Prostate gland (tissue), 2 donors: ENCODE results near the gene CNIH1. TPM values are rescaled to one million over a fixed set of nuclear protein-coding genes. Genes with fewer than 3 reads are reported as not detected.

Experiments used
- DNase-seq: peaks from one replicate; pipeline ENCODE4 v3.0.0-alpha.2; 2019; ENCODE audit warnings: low spot score
- H3K27ac ChIP-seq, 2 donors: fragments of 200-600 bp; sonication (generic); 2 replicates each; pipeline ENCODE4 v1.5.1; 2017 to 2019
- H3K27me3 ChIP-seq: fragments of 200-600 bp; sonication (generic); replicated peaks from 2 replicates; pipeline ENCODE4 v1.5.1; 2019; ENCODE audit not compliant: insufficient read depth
- H3K36me3 ChIP-seq, 2 donors: fragments of 200-600 bp; sonication (generic); 1 replicate in 1 of 2; 2 replicates in 1 of 2; pipeline versions ENCODE4 v1.5.1 to v1.8.1; 2017 to 2019
- H3K4me1 ChIP-seq: fragments of 200-600 bp; sonication (generic); replicated peaks from 2 replicates; pipeline ENCODE4 v1.5.1; 2019
- H3K4me3 ChIP-seq, 2 donors: fragments of 200-600 bp; sonication (generic); 2 replicates each; pipeline ENCODE4 v1.5.1; 2017 to 2019
- H3K9me3 ChIP-seq: fragments of 200-600 bp; sonication (generic); 2 replicates; pipeline ENCODE4 v1.5.1; 2017
- POLR2A ChIP-seq: fragments of 450-650 bp; IDR thresholded peaks from one replicate; pipeline ENCODE4 v1.6.1; 2016; ENCODE audit warnings: antibody characterized with exemption, mild to moderate bottlenecking
- POLR2AphosphoS5 ChIP-seq: sonication (generic); formaldehyde crosslinking; IDR thresholded peaks from one replicate; pipeline ENCODE4 v1.6.1; 2017; ENCODE audit warnings: antibody characterized with exemption
- WGBS: methylation state at CpG from one replicate; pipeline ENCODE4 v1.1.5; 2018; 5-methylcytosine and 5-hydroxymethylcytosine counted together
- intact Hi-C: fragments of 100-400 bp; cut with DNase I; formaldehyde crosslinking; loops from one replicate; pipeline ENCODE4 v1.14.2; 2022
- total RNA-seq, 2 donors: library from RNA; depleted of rRNA; stranded (reverse); fragments of >200 nt; gene quantifications; one replicate each; pipeline ENCODE4 v1.1.0, GENCODE V29; 2016
- TF ChIP-seq, protein P1 (sequence below), 4 experiments: fragments of 200-600 bp in 2 of 4; fragments of 450-650 bp in 2 of 4; sonication (generic) in 2 of 4; IDR thresholded peaks; 1 replicate in 3 of 4; 2 replicates in 1 of 4; pipeline ENCODE4 v1.5.1; 2016 to 2019; ENCODE audit warnings: antibody characterized with exemption in 4 of 4, mild to moderate bottlenecking in 2 of 4, moderate library complexity in 2 of 4

The CNIH1 gene
- total RNA-seq, 2 donors from 2014 or later, result 113 to 193 TPM

DNA sequence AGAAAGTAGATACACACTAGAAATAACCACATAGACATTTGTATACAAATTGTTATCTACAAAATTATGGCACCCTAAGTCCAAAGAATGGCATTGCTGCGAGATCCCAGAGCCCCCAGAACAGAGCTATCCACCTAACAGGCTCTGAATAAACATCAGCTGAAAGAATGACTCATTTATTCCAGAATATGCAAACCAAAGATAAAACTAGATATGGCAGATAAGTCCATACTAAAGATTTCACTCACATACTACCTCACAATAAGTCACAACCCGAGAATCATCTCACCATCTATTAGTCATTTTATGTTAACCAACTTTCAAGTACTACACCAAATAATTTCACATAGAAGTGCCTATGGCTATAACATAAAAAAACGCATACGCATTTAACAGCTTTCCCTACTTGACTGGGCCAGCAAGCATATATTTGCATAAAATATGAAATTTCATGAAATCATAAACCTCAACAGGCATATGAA, 5.6 kb downstream of the CNIH1 start:
- Histone ChIP-seq H3K4me3 (no peak overlapping the region), H3K36me3 (no peaks in the 10 kb centered on the region), H3K27me3 (no peaks in the 10 kb centered on the region), H3K4me1 (peaks cover 3% of the 10 kb centered on the region), H3K9me3 (no peaks in the 10 kb centered on the region), H3K27ac (no peak overlapping the region)
- TF ChIP-seq POLR2AphosphoS5 (no peak), POLR2A (no peak)
- TF ChIP-seq, protein P1, sequence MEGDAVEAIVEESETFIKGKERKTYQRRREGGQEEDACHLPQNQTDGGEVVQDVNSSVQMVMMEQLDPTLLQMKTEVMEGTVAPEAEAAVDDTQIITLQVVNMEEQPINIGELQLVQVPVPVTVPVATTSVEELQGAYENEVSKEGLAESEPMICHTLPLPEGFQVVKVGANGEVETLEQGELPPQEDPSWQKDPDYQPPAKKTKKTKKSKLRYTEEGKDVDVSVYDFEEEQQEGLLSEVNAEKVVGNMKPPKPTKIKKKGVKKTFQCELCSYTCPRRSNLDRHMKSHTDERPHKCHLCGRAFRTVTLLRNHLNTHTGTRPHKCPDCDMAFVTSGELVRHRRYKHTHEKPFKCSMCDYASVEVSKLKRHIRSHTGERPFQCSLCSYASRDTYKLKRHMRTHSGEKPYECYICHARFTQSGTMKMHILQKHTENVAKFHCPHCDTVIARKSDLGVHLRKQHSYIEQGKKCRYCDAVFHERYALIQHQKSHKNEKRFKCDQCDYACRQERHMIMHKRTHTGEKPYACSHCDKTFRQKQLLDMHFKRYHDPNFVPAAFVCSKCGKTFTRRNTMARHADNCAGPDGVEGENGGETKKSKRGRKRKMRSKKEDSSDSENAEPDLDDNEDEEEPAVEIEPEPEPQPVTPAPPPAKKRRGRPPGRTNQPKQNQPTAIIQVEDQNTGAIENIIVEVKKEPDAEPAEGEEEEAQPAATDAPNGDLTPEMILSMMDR (IDR thresholded peaks at IDR 0.05), result no peak
- DNase-seq, result no peak
- intact Hi-C loops, result no loop called here
- WGBS, result 71% methylated on average over 4 of the region's 4 CpGs

DNA sequence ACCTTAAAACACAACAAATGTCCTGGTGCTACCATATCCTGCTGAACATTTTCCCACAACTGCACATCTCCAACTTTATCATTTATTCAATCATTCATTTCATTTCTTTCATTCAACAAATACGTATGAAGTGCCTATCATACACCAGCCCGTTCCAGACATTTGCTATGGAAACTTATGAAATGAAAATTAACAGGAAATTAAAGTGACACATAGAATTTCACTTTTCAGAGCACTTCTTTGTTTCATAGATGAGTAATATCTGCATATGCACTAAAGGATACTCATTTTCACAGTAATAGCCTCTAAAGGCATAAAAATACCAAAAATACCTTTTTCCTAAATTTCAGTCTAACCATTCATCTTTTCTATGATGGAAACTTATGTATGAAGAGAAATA, 12.6 kb downstream of the CNIH1 start:
- TF ChIP-seq POLR2A, result no peak
- no peak for TF ChIP-seq POLR2AphosphoS5
- TF ChIP-seq, protein P1 (IDR thresholded peaks at IDR 0.05), result no peak
- Histone ChIP-seq H3K4me1 (no peaks in the 10 kb centered on the region), H3K27me3 (no peaks in the 10 kb centered on the region), H3K9me3 (no peaks in the 10 kb centered on the region), H3K36me3 (no peaks in the 10 kb centered on the region), H3K4me3 (no peak overlapping the region), H3K27ac (no peak overlapping the region)
- no peak for DNase-seq
- intact Hi-C loops, result no loop called here
- WGBS, result 92% methylated on average over 2 of the region's 2 CpGs

GRCh38 chr14:54427871-54428270, 13.3 kb downstream of the CNIH1 start:
- no peak for DNase-seq
- Histone ChIP-seq H3K4me3 (no peak overlapping the region), H3K36me3 (no peaks in the 10 kb centered on the region), H3K4me1 (no peaks in the 10 kb centered on the region), H3K27me3 (no peaks in the 10 kb centered on the region), H3K9me3 (no peaks in the 10 kb centered on the region), H3K27ac (no peak overlapping the region)
- WGBS, result 90% methylated on average over 3 of the region's 3 CpGs
- intact Hi-C loops, result no loop called here
- TF ChIP-seq POLR2AphosphoS5 (no peak), POLR2A (no peak)
- TF ChIP-seq, protein P1 (IDR thresholded peaks at IDR 0.05), result no peak

GRCh38 chr14:54425537-54426274, 15.5 kb downstream of the CNIH1 start:
- Histone ChIP-seq H3K36me3 (no peaks in the 10 kb centered on the region), H3K27ac (no peak overlapping the region), H3K4me1 (no peaks in the 10 kb centered on the region), H3K27me3 (no peaks in the 10 kb centered on the region), H3K4me3 (no peak overlapping the region), H3K9me3 (no peaks in the 10 kb centered on the region)
- TF ChIP-seq POLR2AphosphoS5, result no peak
- TF ChIP-seq POLR2A, result no peak
- TF ChIP-seq, protein P1 (IDR thresholded peaks at IDR 0.05), result no peak
- 88% methylated on average over 3 of the region's 3 CpGs for WGBS
- no peak for DNase-seq
- intact Hi-C loops, result no loop called here

DNA sequence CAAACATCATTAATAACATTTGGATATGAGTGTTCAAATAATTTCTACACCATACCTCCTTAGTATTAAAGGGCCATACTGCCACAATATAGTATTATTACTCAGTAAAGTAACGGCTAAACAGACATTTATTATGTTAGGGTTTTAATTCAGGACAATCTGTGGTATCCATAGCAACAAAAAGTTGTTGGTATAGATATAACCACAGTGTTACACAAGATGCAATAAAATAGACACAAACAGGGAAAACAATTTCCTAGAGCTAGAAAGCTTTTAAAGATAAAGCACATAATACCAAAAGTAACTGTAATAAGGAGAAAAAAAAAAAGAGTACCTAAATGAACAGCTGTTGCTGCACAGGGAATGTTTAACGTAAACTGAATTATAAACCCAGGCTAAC, 16.1 kb downstream of the CNIH1 start:
- no peak overlapping the region for H3K27ac ChIP-seq
- WGBS, result 75% methylated on average over 2 of the region's 2 CpGs
- no peaks in the 10 kb centered on the region for H3K27me3 ChIP-seq
- H3K9me3 ChIP-seq, result no peaks in the 10 kb centered on the region
- H3K4me1 ChIP-seq, result no peaks in the 10 kb centered on the region
- DNase-seq, result no peak
- intact Hi-C loops, result no loop called here
- no peak overlapping the region for H3K4me3 ChIP-seq
- TF ChIP-seq POLR2AphosphoS5, result no peak
- TF ChIP-seq, protein P1 (IDR thresholded peaks at IDR 0.05), result no peak
- TF ChIP-seq POLR2A, result no peak
- no peaks in the 10 kb centered on the region for H3K36me3 ChIP-seq
